Forelimb muscle (tissue), 1 donor: ENCODE measurements around the gene MPIG6B. TPM values are rescaled to one million over a fixed set of nuclear protein-coding genes. Genes with fewer than 3 reads are reported as not detected.
"Not testable (repeated sequence)": the region's sequence is repeated elsewhere in the genome, so short reads cannot be mapped to it uniquely, and the experiment has no call there.

Experiments used
- DNase-seq: peaks from one replicate; pipeline ENCODE4 v3.0.0-alpha.2; 2013; ENCODE audit warnings: low read depth
- polyA plus RNA-seq: library from polyadenylated mRNA; unstranded; fragments of 120-200 nt; gene quantifications from one replicate; pipeline ENCODE4 v1.2.1, GENCODE V29; 2013; ENCODE audit not compliant: insufficient read length

MPIG6B gene
- polyA plus RNA-seq, 1 donor, result 1.2 TPM

DNA sequence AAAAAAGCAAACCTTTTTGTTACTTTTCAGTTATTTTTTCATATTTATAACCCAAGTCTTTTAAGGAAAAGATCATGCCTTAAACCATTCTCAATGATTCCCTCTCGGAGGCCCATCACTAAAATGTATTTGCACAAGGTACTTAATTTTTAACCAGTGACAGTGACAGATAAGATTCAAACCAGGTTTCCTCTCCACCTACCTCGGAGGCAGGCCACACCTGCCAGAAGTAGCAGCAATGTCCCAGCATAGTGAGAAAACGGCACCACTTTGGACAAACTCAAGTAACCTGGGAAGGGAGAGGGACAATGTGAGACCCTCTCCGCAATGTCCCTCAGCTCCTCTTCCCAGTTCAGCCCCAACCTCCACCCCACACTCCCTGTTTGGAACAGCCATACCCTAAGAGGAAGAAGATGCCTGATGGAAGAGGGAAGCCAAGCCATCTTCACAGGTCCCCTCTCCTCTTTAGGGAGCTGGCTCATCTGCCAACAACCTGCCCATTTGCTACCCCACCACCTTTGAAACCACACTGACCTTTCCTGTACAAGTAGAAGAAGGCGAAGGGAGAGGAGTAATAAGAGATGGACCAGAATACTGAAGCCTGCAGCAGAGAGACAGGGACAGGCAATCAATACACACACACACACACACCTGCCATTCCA is 22.3 kb upstream of the MPIG6B start:
- no peak for DNase-seq

DNA sequence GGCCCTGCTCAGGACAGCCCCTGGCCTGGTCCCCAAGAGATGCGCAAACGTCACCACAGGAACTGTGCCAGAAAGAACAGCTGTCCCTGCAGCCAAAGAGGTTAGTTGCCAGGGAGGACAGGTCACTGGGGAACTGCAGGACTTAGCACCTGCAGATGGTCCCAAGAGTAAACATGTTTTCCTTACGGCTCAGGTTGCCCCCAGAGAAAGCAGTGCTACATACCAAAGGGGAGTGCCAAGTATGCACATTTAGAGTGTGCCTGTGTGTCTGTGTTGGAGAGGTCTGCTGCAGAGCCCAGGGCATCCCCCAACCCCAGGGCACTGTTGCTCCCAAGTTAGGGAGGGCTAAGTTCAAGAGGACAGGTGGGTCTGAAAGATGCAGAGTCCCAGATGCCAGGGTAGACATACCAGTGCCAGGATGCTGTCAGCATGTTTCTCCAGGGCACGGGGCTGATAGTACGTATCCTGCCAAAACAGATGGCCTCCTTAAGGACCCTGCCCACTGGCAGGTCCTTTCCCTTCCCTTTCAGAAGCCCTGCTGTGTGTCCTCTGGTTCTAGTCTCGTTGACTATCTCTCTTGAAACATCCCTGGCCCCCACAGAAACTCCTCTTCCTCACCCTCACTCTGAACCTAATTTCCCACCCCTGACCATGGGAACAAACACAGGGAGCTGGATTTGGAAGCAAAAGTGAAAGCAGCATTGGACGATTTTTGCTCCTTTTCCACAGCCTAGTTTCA is 21.3 kb upstream of the MPIG6B start:
- no peak for DNase-seq

DNA sequence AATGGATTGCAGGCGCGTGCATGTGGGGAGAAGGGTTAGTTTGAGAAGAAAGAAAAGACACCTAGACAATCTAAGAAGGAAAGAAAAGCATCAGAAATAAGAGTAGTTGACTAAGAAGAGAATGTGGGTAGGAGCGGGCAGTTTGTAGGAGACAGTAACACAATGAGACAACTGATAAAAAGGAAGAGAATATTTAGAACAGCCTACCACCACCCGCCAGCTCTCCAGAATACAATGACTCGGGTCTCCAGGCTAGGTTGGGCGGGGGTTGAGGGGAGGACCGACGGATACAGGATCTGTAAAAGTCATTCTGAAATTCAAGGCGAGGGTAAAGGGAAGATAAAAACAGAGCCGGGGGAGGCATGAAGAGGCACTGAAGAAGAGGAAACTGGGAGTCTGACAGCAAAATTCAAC is 20.8 kb upstream of the MPIG6B start:
- no peak for DNase-seq

DNA sequence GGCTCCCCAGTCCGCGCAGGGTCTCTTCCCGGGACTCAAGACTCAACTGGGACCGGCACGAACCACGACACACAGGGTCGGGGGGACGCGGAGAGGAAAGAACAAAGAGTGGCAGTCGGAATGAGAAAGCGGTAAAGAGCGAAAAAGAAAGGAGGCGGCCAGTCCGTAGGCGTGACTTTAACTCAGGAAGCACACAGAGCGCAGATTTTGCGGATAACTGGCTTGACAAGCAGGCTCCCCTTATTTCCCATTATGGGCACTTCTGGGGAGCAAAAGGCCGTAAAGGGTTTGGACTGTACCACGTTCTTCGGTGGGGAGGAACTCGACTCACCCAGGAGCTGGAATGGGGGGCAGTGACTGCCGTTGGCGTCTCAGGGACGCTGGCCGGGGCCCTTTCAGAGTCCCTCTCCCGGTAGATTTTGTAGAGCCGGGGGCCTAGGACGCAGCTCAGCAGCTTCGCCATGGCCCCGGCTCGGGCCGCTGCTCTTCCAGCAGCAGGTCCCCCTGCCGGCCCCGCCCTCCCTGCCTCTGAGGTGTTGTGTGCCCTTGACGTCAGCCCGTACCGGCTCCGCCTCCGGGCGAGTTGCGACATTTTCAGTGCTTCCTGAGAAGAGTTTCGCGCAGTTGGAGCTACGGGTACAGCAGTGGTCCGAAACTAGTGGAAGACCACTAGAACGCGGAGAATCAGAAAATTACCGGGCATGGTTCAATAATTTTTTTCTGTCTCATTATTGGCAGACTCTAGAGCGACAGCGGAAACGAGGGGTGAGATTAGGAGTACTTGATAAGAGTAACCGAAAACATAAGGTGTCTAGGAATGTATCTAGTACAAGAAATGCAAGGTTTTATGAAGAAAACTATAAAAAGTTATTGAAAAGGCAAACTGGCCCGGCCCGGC is 20.1 kb upstream of the MPIG6B start, which contains the start of gene ABHD16A:
Gene ABHD16A, minus strand, starts transcription at position 506 of the 898 bp plus-strand sequence. Its CDS starts 43 bp downstream, at position 463.
- DNase-seq, result peak; percentile 99

DNA sequence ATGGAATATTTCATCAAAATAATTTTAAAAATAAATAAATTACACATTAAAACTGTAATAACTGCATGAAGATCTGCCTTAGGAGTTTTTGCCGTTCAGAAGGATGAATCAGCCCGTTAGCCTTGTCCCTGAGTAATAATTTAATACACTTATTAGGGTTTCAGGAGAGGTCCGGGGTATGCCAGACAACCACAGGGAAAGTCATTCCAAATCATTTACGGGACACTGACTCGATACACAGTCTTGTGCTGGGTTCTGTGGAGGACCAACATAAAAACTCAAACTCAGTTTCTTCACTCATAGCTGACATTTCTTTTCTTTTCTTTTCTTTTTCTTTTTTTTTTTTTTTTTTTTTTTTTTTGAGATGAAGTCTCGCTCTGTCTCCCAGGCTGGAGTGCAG is 17.2 kb upstream of the MPIG6B start:
- DNase-seq, result no peak

DNA sequence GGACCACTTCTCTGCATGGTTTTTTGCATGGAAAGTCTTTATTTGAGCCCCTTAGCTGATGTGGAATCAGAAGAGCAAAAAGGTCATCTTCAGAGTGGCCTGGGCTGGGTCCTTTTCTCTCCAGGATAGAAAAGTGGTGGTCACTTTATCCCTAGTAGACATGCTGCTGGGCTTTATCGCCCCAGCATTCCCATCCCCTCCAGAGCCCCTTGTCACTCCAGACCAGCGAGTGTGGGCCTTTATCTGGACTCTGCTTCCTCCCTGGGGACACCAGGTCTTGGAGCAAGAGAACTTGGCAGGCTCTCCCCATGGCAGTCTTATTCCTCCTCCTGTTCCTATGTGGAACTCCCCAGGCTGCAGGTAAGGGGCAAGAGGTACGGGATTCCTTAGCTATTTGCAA is 16.6 kb upstream of the MPIG6B start, which contains the start of gene LY6G6F:
Gene LY6G6F, plus strand, starts transcription at position 268 of the 400 bp plus-strand sequence. Its CDS starts 41 bp downstream, at position 309.
- DNase-seq, result no peak

DNA sequence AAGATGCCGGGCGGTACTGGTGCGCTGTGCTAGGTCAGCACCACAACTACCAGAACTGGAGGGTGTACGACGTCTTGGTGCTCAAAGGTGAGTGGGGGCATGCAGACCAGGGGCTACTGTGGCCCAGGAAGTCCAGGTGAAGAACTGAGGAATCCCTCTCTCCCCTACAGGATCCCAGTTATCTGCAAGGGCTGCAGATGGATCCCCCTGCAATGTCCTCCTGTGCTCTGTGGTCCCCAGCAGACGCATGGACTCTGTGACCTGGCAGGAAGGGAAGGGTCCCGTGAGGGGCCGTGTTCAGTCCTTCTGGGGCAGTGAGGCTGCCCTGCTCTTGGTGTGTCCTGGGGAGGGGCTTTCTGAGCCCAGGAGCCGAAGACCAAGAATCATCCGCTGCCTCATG is 15.5 kb upstream of the MPIG6B start:
- DNase-seq, result no peak

DNA sequence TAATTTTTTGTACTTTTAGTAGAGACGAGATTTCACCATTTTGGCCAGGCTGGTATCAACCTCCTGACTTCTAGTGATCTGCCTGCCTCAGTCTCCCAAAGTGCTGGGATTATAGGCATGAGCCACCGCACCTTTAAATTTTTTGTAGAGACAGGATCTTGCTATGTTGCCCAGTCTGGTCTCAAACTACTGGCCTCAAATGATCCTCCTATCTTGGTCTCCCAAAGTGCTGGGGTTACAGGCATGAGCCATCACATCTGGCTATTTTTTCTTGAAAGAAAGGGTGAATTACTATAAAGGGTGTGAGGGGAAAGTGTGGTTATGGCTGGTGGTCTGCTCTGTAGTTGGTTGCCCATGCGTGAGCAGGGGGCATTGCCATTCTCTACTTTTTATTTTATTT is 14.9 kb upstream of the MPIG6B start:
- no peak for DNase-seq

DNA sequence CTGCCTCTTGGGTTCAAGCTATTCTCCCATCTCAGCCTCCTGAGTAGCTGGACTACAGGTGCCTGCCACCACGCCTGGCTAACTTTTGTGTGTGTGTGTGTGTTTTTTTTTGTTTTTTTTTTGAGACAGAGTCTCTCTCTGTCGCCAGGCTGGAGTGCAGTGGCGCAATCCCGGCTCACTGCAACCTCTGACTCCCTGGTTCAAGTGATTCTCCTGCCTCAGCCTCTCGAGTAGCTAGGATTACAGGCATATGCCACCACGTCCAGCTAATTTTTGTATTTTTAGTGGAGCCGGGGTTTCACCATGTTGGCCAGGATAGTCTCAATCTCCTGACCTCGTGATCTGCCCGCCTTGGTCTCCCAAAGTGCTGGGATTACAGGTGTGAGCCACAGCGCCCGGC is 14.0 kb upstream of the MPIG6B start:
- DNase-seq, result not testable (repeated sequence)

DNA sequence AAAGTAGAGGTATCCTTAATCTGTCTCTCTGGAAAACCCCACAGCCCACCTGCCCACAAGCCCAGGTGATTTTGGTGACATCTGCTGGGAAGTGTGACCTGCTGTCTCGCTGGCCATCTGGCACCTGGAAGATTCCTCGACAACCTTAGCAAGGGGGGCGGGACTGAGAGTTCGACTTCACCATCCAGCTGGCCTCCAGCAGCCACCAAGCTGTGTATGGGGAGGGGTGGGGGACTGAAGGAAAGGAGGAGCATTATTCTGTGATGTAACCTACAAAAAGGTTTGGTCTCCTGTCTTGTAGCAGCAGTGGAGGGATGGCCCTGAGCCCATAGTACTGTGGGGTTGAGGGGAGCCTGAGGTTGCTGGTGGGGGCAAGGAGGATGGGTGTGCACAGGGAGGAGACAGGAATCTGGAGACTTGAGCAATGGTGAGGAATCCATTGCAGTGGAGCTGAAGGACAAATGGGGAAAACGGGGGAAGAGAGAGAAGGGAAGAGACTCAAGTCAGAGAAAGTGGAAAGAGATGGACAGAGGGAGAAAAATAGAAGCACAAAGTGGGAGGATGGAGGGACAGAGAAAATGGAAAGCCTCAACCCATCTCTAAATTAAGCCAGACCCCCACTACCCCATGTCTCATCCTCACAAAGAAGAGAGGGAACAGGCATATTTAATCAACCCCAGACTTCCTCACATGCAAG is 12.5 kb upstream of the MPIG6B start:
- no peak for DNase-seq

DNA sequence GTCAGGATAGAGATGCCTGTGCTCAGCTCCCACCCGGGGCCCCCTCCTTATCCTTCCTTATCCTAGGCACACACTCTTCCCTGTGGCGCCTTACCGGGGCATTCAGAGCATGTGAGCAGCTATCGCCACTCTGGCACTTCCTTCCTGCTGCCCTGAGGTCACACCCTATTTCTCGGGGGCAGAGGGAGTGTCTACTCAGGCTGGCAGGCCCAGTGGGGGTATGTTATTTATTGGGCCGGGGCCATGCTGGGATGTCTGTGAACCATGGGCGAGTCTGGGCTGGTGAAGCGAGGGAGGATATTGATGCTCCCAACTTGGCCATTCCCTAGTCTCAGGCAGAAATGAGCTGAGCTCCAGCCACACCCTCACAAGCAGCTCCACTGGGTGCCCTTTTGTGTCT is 11.9 kb upstream of the MPIG6B start:
- DNase-seq, result no peak

DNA sequence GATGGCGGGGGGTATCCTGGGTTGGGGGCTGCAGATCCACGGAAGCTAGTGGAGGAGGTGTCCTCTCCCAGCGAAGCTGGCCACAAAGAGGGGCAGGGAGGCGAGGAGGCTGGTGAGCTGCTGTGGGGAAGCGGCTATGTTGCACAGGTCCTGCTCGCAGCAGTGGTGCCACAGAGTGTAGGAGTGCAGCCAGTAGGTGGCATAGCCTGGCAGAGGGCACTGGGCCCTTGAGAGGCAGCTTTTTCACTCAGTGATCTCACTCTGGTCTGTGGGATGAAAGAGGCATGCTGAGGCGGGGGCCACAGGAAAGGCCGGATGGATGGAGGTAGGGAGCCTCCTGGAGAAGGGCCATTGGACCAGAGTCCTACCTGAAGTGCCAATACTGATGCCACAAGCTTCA is 10.9 kb upstream of the MPIG6B start:
- no peak for DNase-seq

DNA sequence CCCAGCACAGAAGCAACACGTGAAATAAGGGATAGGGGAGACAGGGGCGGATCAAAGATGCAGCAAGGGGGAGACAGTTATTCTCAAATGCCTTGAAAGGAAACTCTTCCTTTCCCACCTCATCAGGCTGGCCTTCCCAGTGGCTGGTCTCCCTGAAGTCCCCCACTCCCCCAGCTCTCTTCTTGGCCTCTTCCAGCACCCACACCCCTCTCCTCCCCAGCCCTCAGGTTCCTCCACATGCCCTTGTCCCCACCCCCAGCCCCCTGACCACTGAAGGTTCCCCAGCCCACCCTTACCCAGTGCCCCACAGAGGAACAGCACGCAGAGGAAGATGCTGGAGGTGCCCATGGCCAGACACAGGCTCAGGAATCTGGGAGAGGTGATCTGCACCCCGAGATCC is 9.7 kb upstream of the MPIG6B start:
- no peak for DNase-seq

DNA sequence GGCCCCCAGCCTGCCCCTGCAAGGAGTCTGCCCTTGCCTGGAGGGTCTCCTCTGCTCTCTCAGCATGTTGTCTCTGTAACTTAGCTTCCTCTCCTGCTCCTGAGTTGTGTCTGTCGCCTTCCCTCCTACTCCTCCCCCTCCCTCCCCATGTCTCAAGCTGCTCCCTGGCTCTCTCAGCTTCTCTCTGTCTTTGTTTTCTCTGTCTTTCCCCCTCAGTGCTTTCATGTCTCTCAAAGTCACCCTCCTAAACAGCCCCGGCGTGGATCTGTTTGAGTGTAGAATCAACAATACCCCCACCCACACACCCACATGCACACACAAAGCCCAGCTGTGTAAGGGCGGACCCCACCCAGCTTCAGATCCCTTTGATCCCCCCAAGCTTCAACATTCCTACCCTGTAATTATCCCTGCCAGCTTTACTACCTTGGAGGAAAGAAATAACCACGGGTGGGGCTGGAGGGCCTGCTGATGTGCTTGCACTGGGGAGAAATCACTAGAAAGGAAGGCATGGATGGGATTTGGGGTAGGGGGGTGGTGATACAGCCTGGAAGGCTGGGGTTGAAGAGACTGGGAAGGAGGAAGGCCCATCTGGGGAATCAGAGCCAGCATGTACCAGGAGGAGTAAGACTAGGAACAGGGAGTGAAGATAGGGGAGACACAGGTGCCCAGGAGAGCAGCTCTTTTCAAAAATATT is 9.0 kb upstream of the MPIG6B start:
- DNase-seq, result no peak

DNA sequence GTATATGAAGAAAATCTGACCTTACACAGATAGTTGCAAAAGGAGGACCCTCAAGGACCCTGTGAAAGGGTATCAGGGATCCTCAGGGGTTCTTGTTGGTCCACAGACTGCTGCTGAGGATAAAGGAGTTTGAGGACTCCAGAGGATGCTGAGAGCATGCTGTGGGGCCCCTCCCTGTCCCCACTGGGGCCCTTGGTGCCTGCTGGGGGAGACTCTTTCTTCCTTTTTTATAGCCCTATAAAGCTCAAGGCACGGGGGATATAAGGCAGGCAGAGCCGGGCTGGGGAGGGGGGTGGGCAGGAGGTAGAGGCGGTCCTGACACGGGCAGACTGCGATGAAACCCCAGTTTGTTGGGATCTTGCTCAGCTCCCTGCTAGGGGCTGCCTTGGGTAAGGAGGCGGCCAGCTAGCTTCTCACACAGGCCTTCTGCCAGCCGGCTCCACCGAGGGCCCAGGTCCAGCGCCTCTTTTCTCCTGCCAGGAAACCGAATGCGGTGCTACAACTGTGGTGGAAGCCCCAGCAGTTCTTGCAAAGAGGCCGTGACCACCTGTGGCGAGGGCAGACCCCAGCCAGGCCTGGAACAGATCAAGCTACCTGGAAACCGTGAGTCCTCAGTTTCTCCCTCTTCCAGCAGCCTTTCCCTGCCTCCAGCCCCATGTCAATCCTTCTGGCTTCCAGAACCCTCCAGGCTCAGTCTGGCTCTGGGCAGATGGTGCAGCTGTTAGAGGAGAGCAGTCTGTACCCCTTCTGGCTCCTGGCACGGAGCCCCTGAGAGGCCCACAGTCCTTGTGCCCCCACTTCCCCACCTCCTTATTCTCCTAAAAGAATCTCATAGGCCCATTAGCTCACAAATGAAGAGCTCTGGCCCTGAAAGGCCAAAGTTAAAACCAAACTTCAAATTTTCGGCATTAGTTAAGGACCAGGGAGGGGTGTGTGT is 7.9 kb upstream of the MPIG6B start, which contains the start of gene LY6G6D:
Gene LY6G6D, plus strand, starts transcription at position 327 of the 937 bp plus-strand sequence. Its CDS starts 8 bp downstream, at position 335.
- no peak for DNase-seq

DNA sequence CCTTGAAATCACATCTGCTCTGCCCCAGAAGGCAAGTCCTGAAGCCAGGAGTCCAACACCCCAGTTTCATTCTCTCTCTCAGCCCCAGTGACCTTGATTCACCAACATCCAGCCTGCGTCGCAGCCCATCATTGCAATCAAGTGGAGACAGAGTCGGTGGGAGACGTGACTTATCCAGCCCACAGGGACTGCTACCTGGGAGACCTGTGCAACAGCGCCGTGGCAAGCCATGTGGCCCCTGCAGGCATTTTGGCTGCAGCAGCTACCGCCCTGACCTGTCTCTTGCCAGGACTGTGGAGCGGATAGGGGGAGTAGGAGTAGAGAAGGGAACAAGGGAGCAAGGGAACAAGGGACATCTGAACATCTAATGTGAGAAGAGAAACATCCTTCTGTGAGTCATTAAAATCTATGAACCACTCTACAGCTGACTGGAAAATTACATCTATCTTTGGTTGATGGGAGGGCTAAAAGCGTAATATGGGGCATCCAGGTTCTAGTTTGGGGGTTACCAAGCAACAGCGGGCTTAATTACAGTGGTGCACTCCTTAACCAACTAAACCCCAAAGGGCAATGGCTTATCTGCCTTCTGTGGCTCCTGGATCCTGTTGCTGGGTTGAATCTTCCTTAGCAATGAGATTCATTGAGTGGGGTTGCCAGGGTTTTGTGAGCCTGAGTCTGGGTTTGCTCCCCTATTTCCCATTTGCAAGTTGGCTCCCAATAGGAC is 5.5 kb upstream of the MPIG6B start:
- DNase-seq, result no peak

DNA sequence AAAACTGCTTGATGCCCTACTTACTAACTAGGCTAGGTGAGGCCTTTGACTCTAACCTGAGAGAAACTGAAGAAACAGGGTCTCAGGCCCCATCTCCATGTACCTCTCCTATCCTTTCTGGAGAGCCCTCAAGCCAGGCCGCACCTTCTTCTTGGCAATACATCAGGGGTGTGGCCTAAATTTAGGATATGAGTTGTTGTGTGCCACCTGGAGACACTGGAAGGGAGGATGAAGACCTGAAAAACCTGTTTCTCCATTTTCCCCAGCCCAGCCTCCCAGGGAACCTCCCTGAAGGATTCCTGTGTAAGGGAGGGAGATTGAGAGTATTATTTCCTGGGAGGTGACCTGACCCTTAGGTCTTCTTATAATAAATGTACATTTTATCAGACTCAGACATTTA is 4.9 kb upstream of the MPIG6B start:
- no peak for DNase-seq

DNA sequence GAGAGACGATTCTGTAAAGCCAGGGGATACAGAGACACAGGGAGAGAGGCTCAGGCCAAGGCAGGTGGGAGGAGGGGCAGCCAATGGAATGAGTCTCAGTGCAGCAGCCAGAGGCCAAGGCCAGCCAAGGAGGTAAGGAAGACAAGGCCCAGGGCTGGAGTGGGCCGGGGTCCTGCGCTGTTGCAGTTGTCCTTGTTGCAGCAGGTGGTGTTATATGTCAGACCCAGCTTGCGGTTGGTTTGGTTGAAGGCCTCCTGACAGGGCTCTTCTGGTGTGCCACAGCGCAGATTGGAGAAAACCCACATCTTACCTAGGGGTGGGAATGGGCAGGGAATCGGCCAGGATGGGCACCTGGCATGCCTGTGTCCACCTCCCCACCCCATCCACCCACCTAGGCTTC is 4.2 kb upstream of the MPIG6B start:
- DNase-seq, result no peak

DNA sequence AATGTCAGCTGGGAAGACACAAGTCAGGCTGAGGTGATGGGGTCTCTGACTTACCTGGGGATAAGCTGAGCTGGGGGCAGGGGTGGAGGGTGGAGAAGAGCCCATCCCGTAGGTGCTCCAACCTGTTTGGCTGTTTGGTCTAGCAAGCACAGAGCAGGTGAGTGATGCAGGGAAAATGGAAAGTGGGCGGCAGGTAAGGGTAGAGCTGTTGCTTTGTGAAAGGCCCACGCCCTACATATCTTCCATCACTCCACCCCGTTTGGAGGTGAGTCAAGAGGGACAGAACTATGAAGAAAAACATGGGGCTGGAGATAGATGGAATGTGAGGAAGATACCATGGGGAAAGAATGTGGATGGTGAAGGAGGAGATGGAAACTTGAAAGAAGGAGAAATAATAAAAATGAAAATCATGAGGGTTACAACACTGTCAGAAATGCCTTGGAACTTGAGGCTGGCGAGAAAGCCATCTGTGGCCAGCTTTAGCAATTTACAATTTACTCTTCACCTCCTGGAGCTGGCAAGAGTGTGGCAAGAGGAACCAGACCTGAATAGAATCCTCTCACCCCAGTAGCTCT is 2.9 kb upstream of the MPIG6B start:
- no peak for DNase-seq
